ENCODE data around the gene DKK3. TPM values are rescaled to one million over a fixed set of nuclear protein-coding genes. Genes with fewer than 3 reads are reported as not detected.

DKK3 gene
- total and polyA plus RNA-seq, 2 experiments from 2014 or later: 16.8 to 31.1 TPM

GRCh38 chr11:12015486-12015885 is 7.1 kb upstream of the DKK3 start (continued):
- TF ChIP-seq ZNF462 (CRISPR knock-in tag; IDR thresholded peaks at IDR 0.05): no peak
- TF ChIP-seq CTCF (conservative IDR thresholded peaks at IDR 0.05; ENCODE audit: low read depth in 2 of 2): no peak
- no peak for TF ChIP-seq CREB1 (CRISPR knock-in tag; IDR thresholded peaks at IDR 0.05; ENCODE audit: low read depth)
- TF ChIP-seq REST (IDR thresholded peaks at IDR 0.05; ENCODE audit: unreplicated experiment): no peak
- TF ChIP-seq POLR2AphosphoS5 (IDR thresholded peaks at IDR 0.05; ENCODE audit: low read depth): no peak
